Uterus (tissue), 2 donors: Measurements from ENCODE around the gene STX1B.

Experiments
- CTCF ChIP-seq, 4 experiments: fragments of 200-600 bp in 2 of 4; fragments of 450-650 bp in 2 of 4; sonication (generic) in 2 of 4; IDR thresholded peaks; one replicate each; pipeline ENCODE4 v1.5.1; 2016 to 2019; ENCODE audit warnings: antibody characterized with exemption in 4 of 4, mild to moderate bottlenecking in 2 of 4, moderate library complexity in 1 of 4
- POLR2A ChIP-seq, 2 donors: fragments of 450-650 bp; IDR thresholded peaks; one replicate each; pipeline ENCODE4 v1.6.1; 2016; ENCODE audit warnings: antibody characterized with exemption in 2 of 2, mild to moderate bottlenecking in 1 of 2, moderate library complexity in 1 of 2

GRCh38 chr16:30961384-30961783 lies 49.1 kb downstream of the STX1B start:
- TF ChIP-seq POLR2A (IDR thresholded peaks at IDR 0.05) (no peak), CTCF (IDR thresholded peaks at IDR 0.05) (no peak)
